T-cell (primary cell): Measurements from ENCODE around the gene RNF224. TPM values are rescaled to one million over a fixed set of nuclear protein-coding genes. Genes with fewer than 3 reads are reported as not detected.

Experiments
- ATAC-seq, 4 experiments: fragments of 200-7000 bp in 3 of 4; fragments of 150-1000 bp in 1 of 4; cut with Tn5 transposase; replicated peaks in 1 of 4; 1 replicate in 3 of 4; 2 replicates in 1 of 4; pipeline ENCODE4 v1.10.0; 2021; ENCODE audit warnings: moderate library complexity in 3 of 4, mild to moderate bottlenecking in 2 of 4, moderate number of reproducible peaks in 1 of 4
- CTCF ChIA-PET, 2 donors: fragments of 300-600 bp; sonication (Branson Sonifier 250); formaldehyde crosslinking; loops; one replicate each; lab custom pipeline; 2022; ENCODE audit warnings: antibody characterized with exemption in 2 of 2; lab: Charles Lee
- POLR2A ChIA-PET, 2 donors: fragments of 300-600 bp; sonication (Branson Sonifier 250); formaldehyde crosslinking; loops; one replicate each; lab custom pipeline; 2022; ENCODE audit warnings: antibody characterized with exemption in 2 of 2; lab: Charles Lee
- DNase-seq, 35 experiments: peaks; one replicate each; pipeline versions ENCODE4 v3.0.0 to v3.0.0-alpha.2; 2013 to 2023
- H3K27ac ChIP-seq: one replicate; pipeline ENCODE4 v1.5.1; 2013; ENCODE audit warnings: low read length
- H3K27me3 ChIP-seq, 2 experiments: replicated peaks in 1 of 2; 1 replicate in 1 of 2; 2 replicates in 1 of 2; pipeline versions ENCODE4 v1.6.1 to v1.7.0; 2013; ENCODE audit warnings: low read length in 1 of 2, mixed read lengths in 1 of 2; ENCODE audit not compliant: control insufficient read depth in 2 of 2, insufficient read depth in 2 of 2; ENCODE audit errors: extremely low read depth in 1 of 2
- H3K36me3 ChIP-seq, 2 donors: 1 replicate in 1 of 2; 2 replicates in 1 of 2; pipeline versions ENCODE4 v1.6.1 to v1.7.0; 2013; ENCODE audit warnings: low read length in 1 of 2; ENCODE audit not compliant: control insufficient read depth in 2 of 2, insufficient read depth in 1 of 2; ENCODE audit errors: extremely low read depth in 1 of 2
- H3K4me1 ChIP-seq, 2 experiments: 1 replicate in 1 of 2; 2 replicates in 1 of 2; pipeline versions ENCODE4 v1.6.1 to v1.7.0; 2013; ENCODE audit warnings: low read length in 2 of 2, mixed read lengths in 1 of 2; ENCODE audit not compliant: insufficient read depth in 2 of 2, control insufficient read depth in 1 of 2; ENCODE audit errors: extremely low read depth in 1 of 2
- H3K4me3 ChIP-seq, 2 donors: 1 replicate in 1 of 2; 2 replicates in 1 of 2; pipeline versions ENCODE4 v1.5.1 to v1.7.0; 2013; ENCODE audit warnings: mild to moderate bottlenecking in 2 of 2, low read length in 1 of 2, moderate library complexity in 1 of 2; ENCODE audit not compliant: control insufficient read depth in 1 of 2; ENCODE audit errors: extremely low read depth in 1 of 2
- H3K9me3 ChIP-seq: 2 replicates; pipeline ENCODE4 v1.7.0; 2013
- H3K27ac Mint-ChIP-seq, 2 donors: one replicate each; pipeline ENCODE4 v1.8.0; 2020 to 2021; ENCODE audit warnings: mild to moderate bottlenecking in 2 of 2, mixed read lengths in 2 of 2
- H3K27me3 Mint-ChIP-seq, 2 donors: one replicate each; pipeline ENCODE4 v1.8.0; 2021 to 2022; ENCODE audit warnings: mixed read lengths in 2 of 2
- H3K36me3 Mint-ChIP-seq: one replicate; pipeline ENCODE4 v1.8.0; 2021; ENCODE audit warnings: mixed read lengths
- H3K4me1 Mint-ChIP-seq, 3 donors: one replicate each; pipeline ENCODE4 v1.8.0; 2020 to 2022; ENCODE audit warnings: mixed read lengths in 3 of 3, mild to moderate bottlenecking in 1 of 3
- H3K4me3 Mint-ChIP-seq, 3 donors: one replicate each; pipeline ENCODE4 v1.8.0; 2020 to 2022; ENCODE audit warnings: mild to moderate bottlenecking in 3 of 3, mixed read lengths in 3 of 3, moderate library complexity in 3 of 3
- H3K9me3 Mint-ChIP-seq, 3 donors: one replicate each; pipeline ENCODE4 v1.8.0; 2020 to 2022; ENCODE audit warnings: mixed read lengths in 3 of 3
- WGBS: methylation state at CpG from one replicate; pipeline ENCODE4 v1.1.5; 2013; ENCODE audit warnings: missing lambda C conversion rate; ENCODE audit not compliant: insufficient coverage; 5-methylcytosine and 5-hydroxymethylcytosine counted together
- total RNA-seq, 35 experiments: library from RNA in 6 of 35; stranded (reverse) in 6 of 35; fragments of 120-200 nt in 1 of 35; gene quantifications; one replicate each; pipeline versions ENCODE4 v1.2.1 to v1.2.4 and lab custom pipeline; 2013 to 2026

Gene RNF224
- total RNA-seq, 5 donors from 2014 or later (not counting 1 experiment from before 2014, with no cell fraction given): not detected

- DNase-seq: no peak
- Histone ChIP-seq H3K4me1 (peaks cover 2 to 31% of the 10 kb centered on the region in 2 experiments), H3K27me3 (no peaks in the 10 kb centered on the region), H3K27ac (no peak overlapping the region), H3K4me3 (no peak overlapping the region), H3K36me3 (peaks cover 0 to 19% of the 10 kb centered on the region in 2 donors), H3K9me3 (no peaks in the 10 kb centered on the region)
- WGBS: 94% methylated on average over 27 of the region's 36 CpGs
- H3K9me3 Mint-ChIP-seq: no peaks in the 10 kb centered on the region
- no peak for ATAC-seq
- CTCF ChIA-PET: interaction anchor here in 1 of 2 donors (0.6 kb wide), 1 partner anchor 112 kb away, joined by 6 read pairs; no protein-coding TSS in a partner anchor
- H3K4me1 Mint-ChIP-seq: peaks cover 18 to 25% (median 19%) of the 10 kb centered on the region in 3 donors
- POLR2A ChIA-PET: interaction anchor here in 1 of 2 donors (0.6 kb wide), 1 partner anchor 112 kb away, joined by 10 read pairs; no protein-coding TSS in a partner anchor
- no peaks in the 10 kb centered on the region for H3K27me3 Mint-ChIP-seq
- no peak overlapping the region for H3K27ac Mint-ChIP-seq
- no peak overlapping the region for H3K4me3 Mint-ChIP-seq
- peaks cover 14% of the 10 kb centered on the region for H3K36me3 Mint-ChIP-seq
Measured at GRCh38 chr9:137244486-137245449, 17.5 kb downstream of the RNF224 start.

- Histone ChIP-seq H3K36me3 (peaks cover 0 to 19% of the 10 kb centered on the region in 2 donors), H3K9me3 (no peaks in the 10 kb centered on the region), H3K4me1 (peaks cover 2 to 27% of the 10 kb centered on the region in 2 experiments), H3K27me3 (no peaks in the 10 kb centered on the region), H3K4me3 (no peak overlapping the region), H3K27ac (no peak overlapping the region)
- H3K36me3 Mint-ChIP-seq: peaks cover 14% of the 10 kb centered on the region
- POLR2A ChIA-PET: no interaction called here
- CTCF ChIA-PET: no interaction called here
- WGBS: 91% methylated on average over 22 of the region's 25 CpGs
- ATAC-seq (no peak), DNase-seq (no peak)
- H3K9me3 Mint-ChIP-seq: no peaks in the 10 kb centered on the region
- H3K4me3 Mint-ChIP-seq: no peak overlapping the region
- H3K4me1 Mint-ChIP-seq: peaks cover 16 to 23% (median 19%) of the 10 kb centered on the region in 3 donors
- no peaks in the 10 kb centered on the region for H3K27me3 Mint-ChIP-seq
- no peak overlapping the region for H3K27ac Mint-ChIP-seq
Measured at GRCh38 chr9:137245450-137246421, 18.4 kb downstream of the RNF224 start.

GRCh38 chr9:137247135-137247915 lies 20.0 kb downstream of the RNF224 start:
- Mint-ChIP-seq H3K27ac (no peak overlapping the region), H3K4me3 (no peak overlapping the region), H3K4me1 (peaks cover 11 to 16% (median 11%) of the 10 kb centered on the region in 3 donors), H3K9me3 (no peaks in the 10 kb centered on the region), H3K36me3 (peaks cover 10% of the 10 kb centered on the region), H3K27me3 (no peaks in the 10 kb centered on the region)
- peaks cover 0 to 19% of the 10 kb centered on the region in 2 experiments for H3K4me1 ChIP-seq
- H3K4me3 ChIP-seq: no peak overlapping the region
- no peaks in the 10 kb centered on the region for H3K27me3 ChIP-seq
- no peak overlapping the region for H3K27ac ChIP-seq
- 83% methylated on average over 18 of the region's 20 CpGs for WGBS
- ChIA-PET POLR2A (no interaction called here), CTCF (interaction anchor here in 1 of 2 donors (1.0 kb wide), 1 partner anchor 11 kb away, joined by 4 read pairs; no protein-coding TSS in a partner anchor)
- H3K36me3 ChIP-seq: peaks cover 0 to 13% of the 10 kb centered on the region in 2 donors
- ATAC-seq: no peak
- H3K9me3 ChIP-seq: no peaks in the 10 kb centered on the region
- DNase-seq: no peak

GRCh38 chr9:137247916-137248175 lies 20.5 kb downstream of the RNF224 start:
- H3K36me3 Mint-ChIP-seq: peaks cover 5% of the 10 kb centered on the region
- no peaks in the 10 kb centered on the region for H3K27me3 Mint-ChIP-seq
- peaks cover 0 to 7% of the 10 kb centered on the region in 2 donors for H3K36me3 ChIP-seq
- H3K4me3 Mint-ChIP-seq: no peak overlapping the region
- H3K4me1 Mint-ChIP-seq: peaks cover 5 to 11% (median 5%) of the 10 kb centered on the region in 3 donors
- H3K9me3 Mint-ChIP-seq: no peaks in the 10 kb centered on the region
- DNase-seq: no peak
- H3K9me3 ChIP-seq: no peaks in the 10 kb centered on the region
- ATAC-seq: no peak
- no peak overlapping the region for H3K27ac ChIP-seq
- ChIA-PET POLR2A (no interaction called here), CTCF (no interaction called here)
- H3K4me3 ChIP-seq: no peak overlapping the region
- H3K4me1 ChIP-seq: peaks cover 0 to 13% of the 10 kb centered on the region in 2 experiments
- H3K27ac Mint-ChIP-seq: no peak overlapping the region
- H3K27me3 ChIP-seq: no peaks in the 10 kb centered on the region
- no CpG with 5 or more reads among the region's 6 CpGs for WGBS

GRCh38 chr9:137250329-137251193 lies 23.3 kb downstream of the RNF224 start:
- Histone ChIP-seq H3K27ac (no peak overlapping the region), H3K9me3 (no peaks in the 10 kb centered on the region), H3K4me3 (no peak overlapping the region), H3K36me3 (no peaks in the 10 kb centered on the region), H3K4me1 (peaks cover 0 to 13% of the 10 kb centered on the region in 2 experiments), H3K27me3 (no peaks in the 10 kb centered on the region)
- 85% methylated on average over 13 of the region's 18 CpGs for WGBS
- ChIA-PET CTCF (no interaction called here), POLR2A (no interaction called here)
- no peak for DNase-seq
- H3K9me3 Mint-ChIP-seq: no peaks in the 10 kb centered on the region
- ATAC-seq: no peak
- no peak overlapping the region for H3K4me3 Mint-ChIP-seq
- peaks cover 4 to 5% (median 4%) of the 10 kb centered on the region in 3 donors for H3K4me1 Mint-ChIP-seq
- H3K27ac Mint-ChIP-seq: no peak overlapping the region
- no peaks in the 10 kb centered on the region for H3K36me3 Mint-ChIP-seq
- no peaks in the 10 kb centered on the region for H3K27me3 Mint-ChIP-seq
